Stimulated activated CD4-positive, alpha-beta T cell treated with anti-CD3 and anti-CD28 coated beads, Interleukin-1b, Interleukin-23, amount 100 ng/mL, for 24 hours (primary cell): ENCODE measurements around the gene CAV2.

Source experiments
- DNase-seq, 4 experiments: peaks; one replicate each; pipeline ENCODE4 v3.0.0-alpha.2; 2020; ENCODE audit warnings: low read depth in 4 of 4, low spot score in 1 of 4

Gene CAV2

DNA sequence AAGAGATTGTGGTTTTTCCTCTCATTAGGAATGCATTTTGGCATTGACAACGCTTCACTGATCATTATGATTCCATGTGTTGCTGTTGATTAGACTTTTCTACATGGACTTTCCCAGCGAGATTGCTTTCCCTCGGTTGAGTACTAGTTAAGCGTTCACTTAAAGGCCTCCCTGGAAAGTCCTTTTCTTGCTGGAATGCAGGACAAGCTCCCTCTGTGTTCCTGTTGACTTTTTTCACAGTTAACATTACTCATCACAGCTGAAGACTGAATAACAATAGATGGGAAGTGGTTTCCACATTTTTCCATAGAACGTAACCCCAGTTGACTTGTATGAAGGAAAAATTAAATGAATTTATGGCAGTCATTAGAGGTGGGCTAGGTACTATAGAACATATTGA is 22.7 kb downstream of the CAV2 start:
- DNase-seq = no peak

DNA sequence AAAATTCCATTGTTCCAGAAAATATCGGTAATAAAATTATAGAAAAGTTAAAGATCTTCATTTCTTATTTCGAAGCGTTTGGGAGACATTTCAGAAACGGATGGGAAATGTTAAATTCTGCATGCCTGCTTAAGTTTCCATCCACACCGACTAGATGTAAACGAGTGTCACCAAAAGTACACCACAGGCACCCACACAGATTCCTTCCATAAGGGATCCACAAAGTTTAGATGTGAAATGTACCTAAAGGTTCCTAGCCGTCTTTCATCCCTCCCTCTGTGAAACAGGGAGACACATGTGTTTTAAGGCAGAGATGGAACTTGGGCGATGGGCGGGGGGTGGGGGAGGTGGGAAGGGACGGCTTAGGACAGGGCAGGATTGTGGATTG is 24.7 kb downstream of the CAV2 start:
- DNase-seq = no peak

DNA sequence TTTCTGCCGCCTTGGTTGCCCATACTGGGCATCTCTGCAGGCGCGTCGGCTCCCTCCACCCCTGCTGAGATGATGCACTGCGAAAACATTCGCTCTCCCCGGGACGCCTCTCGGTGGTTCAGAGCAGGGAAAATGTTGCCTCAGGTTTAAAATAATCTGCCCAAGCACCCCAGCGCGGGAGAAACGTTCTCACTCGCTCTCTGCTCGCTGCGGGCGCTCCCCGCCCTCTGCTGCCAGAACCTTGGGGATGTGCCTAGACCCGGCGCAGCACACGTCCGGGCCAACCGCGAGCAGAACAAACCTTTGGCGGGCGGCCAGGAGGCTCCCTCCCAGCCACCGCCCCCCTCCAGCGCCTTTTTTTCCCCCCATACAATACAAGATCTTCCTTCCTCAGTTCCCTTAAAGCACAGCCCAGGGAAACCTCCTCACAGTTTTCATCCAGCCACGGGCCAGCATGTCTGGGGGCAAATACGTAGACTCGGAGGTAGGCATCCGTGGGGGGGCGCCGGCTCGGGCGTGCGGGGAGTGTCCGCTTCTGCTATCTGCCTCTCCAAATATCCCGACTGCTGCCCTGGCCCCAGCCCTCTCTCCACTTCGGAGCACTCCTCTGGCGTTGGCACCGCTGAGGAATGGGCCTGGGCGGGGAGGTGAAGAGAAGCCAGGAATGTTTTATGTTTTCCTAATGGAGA is 25.2 kb downstream of the CAV2 start, which contains the start of gene CAV1:
CAV1 (plus strand) TSS at position 428 of the 689 bp plus-strand sequence; CDS start at position 455, 27 bp downstream.
- no peak for DNase-seq

DNA sequence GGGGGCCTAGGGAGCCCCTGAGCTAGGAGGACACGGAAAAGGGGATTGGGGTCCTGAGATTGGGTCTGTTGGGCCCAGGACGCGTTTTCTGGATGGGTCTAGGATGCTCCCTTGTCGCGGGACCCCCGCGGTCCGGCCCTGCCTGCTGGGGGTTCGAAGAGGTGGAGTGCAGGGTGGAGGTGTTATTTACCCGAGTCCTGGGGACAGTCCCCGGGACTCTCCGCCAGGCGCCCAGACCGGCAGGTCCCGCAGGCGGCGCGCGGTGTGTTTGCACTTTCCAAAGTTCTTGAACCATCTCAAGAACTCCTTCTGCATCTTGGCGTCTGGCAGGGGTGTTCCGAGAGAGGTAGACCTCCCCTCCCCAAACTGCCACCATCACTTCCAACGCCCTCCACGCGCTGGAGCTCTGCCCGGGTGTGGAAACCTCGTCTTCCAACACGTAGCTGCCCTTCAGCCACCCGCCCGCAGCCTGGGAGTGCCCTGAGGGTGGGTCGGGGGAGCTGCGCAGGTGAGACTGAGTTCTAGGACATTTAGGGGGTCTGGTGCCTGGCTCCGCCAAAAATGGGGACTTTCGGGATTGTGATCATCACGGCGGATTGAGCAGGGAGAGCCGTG is 25.9 kb downstream of the CAV2 start:
- no peak for DNase-seq

DNA sequence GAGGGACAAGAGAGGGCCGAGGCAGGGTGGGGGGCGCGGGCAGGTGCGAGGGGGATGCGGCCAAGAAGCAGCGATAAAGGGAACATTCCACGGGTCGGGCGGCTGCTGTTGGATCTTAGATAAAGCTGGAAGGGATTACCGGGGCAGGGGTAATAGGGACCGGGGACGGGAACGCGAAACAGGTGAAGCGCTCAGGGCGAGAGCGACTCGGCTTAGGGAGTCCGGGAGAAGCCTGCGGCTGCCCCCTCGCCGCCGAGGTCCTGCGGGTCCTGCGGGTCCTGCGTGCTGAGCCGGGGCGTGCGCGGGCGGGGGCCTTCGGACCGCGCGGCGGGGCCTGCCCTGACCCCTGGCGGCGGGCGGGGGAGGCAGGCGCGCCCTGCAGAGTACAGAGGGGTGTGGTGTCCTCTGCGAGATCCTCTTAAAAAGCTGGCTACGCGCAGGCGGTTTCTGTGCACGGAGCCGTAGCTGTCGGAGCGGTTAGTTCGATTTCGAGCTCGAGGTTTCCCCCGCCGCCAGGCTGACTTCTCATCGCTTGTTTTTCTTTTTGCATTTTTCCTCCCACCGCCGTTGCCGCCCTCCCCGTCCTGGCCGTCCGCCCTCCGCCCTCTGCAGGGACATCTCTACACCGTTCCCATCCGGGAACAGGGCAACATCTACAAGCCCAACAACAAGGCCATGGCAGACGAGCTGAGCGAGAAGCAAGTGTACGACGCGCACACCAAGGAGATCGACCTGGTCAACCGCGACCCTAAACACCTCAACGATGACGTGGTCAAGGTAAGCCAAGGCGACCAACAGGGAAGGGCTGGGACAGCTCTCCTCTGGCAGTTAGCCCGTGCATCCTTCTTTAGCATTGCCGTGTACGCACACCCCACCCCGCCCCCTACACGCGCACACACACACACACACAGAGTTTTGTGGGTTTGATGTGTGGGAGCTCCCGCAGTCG is 26.6 kb downstream of the CAV2 start:
- peak in 2 of 4 experiments; percentile 19 to 45 for DNase-seq

DNA sequence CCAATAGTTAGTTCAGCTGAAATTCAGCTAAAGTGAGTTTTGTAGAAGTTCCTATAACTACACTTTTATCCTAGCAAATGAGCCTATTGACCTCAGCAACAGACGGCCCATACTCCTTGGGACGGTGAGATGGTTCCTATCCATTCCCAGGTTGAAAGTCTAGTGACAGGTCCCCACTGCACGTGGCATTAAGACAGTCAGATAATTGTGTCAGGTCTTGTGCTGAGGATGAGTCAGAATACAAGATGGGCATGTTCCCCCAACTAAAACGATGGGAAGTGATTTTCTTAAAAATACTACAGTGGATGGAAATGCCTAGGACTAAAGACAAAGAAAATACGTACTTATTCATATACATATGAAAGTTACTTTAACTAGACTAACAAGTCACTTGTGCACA is 27.4 kb downstream of the CAV2 start:
- no peak for DNase-seq

GRCh38 chr7:116527521-116527920 is 28.0 kb downstream of the CAV2 start:
- DNase-seq = no peak

DNA sequence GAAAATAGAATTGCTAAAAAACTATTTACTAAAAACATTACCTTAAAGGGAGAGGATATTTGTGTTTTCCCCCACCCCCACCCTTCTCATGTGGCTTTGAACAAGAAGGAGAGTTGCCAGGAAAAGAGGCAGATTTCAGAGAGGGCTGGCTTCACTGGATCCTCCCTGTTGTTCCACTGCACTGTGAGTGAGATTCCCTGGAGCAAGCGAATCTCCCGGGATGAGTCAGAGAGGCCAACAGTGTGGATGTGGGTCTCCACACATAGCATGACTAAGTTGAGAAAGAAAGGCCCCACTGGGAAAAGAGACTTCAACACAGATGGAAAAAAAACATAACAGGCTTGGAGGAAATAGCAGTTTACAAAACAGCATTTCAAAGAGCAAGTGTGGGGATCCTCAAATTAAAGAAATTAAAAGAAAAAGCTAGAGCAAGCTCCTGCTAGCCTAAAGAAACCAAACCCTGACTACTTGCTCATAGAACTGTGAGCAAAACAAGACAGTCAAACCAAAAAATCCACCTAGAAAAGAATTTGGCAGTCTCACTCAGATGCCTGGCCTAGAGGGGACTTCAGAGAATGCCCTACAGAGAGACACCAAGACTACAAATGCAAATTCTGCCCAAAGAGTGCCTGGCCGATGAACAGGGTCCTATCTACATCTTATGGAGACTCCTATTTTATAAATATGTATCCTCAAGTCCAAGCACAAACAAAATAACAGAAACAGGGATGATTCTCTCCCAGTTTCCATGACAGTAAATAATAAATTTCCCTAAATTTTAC is 28.7 kb downstream of the CAV2 start:
- DNase-seq = no peak

GRCh38 chr7:116529250-116529649 is 29.7 kb downstream of the CAV2 start:
- DNase-seq = no peak

- DNase-seq = no peak
Observed at GRCh38 chr7:116530107-116530820, 30.7 kb downstream of the CAV2 start.

GRCh38 chr7:116532102-116532688 is 32.7 kb downstream of the CAV2 start:
- no peak for DNase-seq

DNA sequence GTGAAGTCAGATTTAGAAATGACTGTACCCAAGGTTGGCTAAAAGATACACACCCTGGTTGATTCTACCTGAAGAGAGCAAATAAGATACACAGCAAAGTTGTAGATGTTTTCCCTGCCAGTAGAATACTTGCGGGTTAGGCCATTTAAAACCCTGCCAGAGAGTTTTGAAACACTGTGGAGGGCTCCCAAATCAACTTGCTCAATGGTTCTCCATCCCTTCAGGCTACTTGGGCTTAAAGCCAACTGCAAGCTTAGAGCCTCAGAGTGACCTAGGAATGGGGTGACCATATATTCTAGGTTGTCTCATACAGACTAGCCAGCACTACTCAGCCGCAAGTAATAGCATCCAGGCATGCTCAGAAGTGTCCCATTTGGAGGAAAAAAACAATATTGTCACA is 35.3 kb downstream of the CAV2 start:
- no peak for DNase-seq

DNA sequence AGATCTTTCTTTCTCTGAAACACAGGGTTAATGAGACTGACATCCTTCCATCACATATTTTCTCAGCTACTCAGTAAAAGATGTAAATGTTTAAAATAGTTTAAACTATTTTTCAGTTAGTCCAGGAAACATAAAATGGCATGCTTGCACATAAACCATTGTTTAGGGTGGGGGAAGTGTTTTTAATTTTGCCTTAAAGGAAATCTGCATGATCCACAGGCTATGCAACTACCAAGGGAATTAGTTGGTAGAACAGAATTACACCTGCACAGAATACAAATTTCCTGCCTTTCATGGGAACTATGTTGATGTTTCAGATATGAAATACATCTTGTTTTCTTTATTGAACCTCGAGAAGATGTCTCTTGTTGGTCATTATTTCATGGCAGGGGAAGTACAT is 35.9 kb downstream of the CAV2 start:
- no peak for DNase-seq

DNA sequence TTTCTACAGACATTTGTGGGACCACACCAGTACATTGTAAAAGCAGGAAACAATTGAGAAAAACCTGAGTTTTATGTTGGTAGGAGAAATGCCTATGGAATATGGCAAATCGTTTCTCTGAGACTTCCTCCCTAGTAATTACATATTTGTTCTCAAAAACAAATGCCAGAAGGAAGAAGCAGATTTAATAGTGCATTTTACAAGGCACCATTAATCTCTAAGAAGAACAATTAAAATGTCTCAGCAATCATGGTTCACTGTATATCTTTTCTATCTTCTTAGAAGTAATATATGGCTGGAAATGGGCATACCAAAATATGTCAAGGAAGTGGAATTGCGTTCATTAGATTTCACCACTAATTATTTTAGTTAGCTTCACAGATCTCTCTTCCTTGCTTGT is 38.6 kb downstream of the CAV2 start:
- DNase-seq = no peak

DNA sequence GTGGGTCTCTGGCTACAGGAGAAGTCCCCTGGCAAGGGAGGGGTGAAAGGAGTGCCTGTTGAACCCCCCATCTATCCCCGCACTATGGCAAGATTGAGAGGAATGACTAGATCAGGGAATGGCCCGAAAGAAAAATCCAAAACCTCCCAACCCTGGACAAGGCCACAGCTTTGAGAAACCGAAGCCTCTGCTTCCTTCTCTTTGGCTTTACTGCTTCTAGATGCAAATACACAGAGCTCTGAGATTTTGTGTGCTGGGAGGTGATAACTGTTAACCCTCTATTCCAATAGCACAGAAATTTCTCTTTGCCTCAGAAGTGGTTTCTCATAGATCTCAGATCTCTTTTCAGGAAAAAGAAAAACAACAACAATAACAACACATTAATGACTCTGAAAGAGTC is 40.3 kb downstream of the CAV2 start:
- DNase-seq = no peak

- no peak for DNase-seq
Observed at GRCh38 chr7:116540743-116541142, 41.2 kb downstream of the CAV2 start.

GRCh38 chr7:116541951-116542350 is 42.4 kb downstream of the CAV2 start:
- DNase-seq = no peak

- DNase-seq = no peak
Observed at GRCh38 chr7:116542618-116543017, 43.1 kb downstream of the CAV2 start.

DNA sequence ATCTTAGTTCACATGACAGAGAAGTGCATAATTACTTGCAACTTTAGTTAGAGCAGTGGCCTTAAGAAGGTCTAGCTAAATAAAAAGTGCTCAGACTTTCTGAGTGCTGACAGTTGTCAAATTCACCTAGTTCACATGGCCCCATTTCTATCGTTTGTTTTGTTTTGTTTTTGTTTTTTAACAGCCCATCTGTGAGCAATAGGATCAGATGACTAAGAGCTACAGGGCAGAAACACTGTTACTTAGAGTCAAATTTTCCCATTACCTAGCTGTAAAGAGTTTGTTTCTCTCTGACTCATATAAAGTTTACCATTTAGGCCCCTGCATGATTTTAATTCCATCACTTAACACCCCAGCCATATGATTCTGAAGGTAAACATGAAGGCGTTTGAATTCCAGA is 44.1 kb downstream of the CAV2 start:
- no peak for DNase-seq

DNA sequence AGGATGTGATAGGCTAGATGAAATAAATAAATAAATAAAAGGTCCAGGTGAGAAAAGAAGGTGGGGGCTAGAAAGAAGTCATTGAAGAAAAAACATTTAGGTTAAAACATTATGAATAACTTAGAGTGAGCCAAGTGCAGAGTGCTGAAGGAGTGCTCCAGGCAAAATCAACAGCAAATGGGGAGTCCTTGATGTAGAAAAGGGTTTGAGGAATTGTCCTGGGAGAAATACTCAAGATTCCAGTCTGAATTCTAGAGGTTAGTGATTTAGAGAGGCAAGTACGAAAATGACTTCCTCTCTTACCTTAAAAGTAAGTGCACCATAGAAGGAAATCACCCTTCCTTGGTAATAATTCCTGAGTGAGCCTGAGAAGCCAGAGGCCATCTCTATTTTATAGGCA is 44.9 kb downstream of the CAV2 start:
- DNase-seq = no peak
